ENCODE data around the gene GRM3. TPM values are rescaled to one million over a fixed set of nuclear protein-coding genes. Genes with fewer than 3 reads are reported as not detected.

GRM3 gene
- total RNA-seq, 2 experiments from 2014 or later: not detected

DNA sequence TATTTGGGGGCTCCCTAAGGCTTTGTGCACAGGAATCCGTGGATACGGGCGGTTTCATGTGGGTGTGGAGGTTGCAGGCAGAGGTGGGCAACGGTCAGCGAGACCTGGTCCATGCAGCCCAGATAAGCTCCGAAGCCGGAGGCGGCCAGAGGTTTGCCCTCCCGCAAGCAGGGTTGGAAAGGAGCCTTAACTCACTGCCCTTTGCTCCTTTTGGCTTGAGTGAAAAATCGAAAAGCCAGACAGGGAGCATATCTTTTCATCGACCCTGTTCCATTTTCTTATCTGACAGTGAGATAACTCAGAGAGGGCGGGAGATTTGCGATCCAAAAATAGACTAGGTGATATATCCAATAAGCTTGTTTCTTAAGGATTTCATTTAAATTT lies 1.5 kb downstream of the GRM3 start:
- Histone ChIP-seq H3K9me3 (ENCODE audit: control insufficient read depth in 1 of 2, insufficient read depth in 1 of 2, low read length in 2 of 2) (peaks cover 0 to 18% of the 10 kb centered on the region in 2 experiments), H3K4me1 (ENCODE audit: insufficient read depth, low read length) (no peaks in the 10 kb centered on the region), H3K27me3 (ENCODE audit: control insufficient read depth in 1 of 2, insufficient read depth in 2 of 2, low read length in 2 of 2) (peaks cover 14 to 24% of the 10 kb centered on the region in 2 experiments), H3K36me3 (ENCODE audit: insufficient read depth, low read length) (no peaks in the 10 kb centered on the region), H3K4me3 (ENCODE audit: low read length) (no peak overlapping the region), H3K27ac (ENCODE audit: low read depth in 1 of 2, low read length in 2 of 2) (no peak overlapping the region)
- H3K4me3 Mint-ChIP-seq: no peak overlapping the region
- intact Hi-C loops (cut with DNase I, micrococcal nuclease): no loop called here
- ChIA-PET POLR2A (no interaction called here), CTCF (no interaction called here)
- H3K36me3 Mint-ChIP-seq (ENCODE audit: low read depth): no peaks in the 10 kb centered on the region
- H3K27ac Mint-ChIP-seq: no peak overlapping the region
- TF ChIP-seq, protein P1, sequence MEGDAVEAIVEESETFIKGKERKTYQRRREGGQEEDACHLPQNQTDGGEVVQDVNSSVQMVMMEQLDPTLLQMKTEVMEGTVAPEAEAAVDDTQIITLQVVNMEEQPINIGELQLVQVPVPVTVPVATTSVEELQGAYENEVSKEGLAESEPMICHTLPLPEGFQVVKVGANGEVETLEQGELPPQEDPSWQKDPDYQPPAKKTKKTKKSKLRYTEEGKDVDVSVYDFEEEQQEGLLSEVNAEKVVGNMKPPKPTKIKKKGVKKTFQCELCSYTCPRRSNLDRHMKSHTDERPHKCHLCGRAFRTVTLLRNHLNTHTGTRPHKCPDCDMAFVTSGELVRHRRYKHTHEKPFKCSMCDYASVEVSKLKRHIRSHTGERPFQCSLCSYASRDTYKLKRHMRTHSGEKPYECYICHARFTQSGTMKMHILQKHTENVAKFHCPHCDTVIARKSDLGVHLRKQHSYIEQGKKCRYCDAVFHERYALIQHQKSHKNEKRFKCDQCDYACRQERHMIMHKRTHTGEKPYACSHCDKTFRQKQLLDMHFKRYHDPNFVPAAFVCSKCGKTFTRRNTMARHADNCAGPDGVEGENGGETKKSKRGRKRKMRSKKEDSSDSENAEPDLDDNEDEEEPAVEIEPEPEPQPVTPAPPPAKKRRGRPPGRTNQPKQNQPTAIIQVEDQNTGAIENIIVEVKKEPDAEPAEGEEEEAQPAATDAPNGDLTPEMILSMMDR (IDR thresholded peaks at IDR 0.05): no peak
- DNase-seq (no peak), ATAC-seq (ENCODE audit: poor library complexity) (no peak)
- no peaks in the 10 kb centered on the region for H3K4me1 Mint-ChIP-seq (ENCODE audit: low read depth)
- H3K9me3 Mint-ChIP-seq: no peaks in the 10 kb centered on the region
- peaks cover 41% of the 10 kb centered on the region for H3K27me3 Mint-ChIP-seq

- Histone ChIP-seq H3K4me3 (ENCODE audit: low read length) (no peak overlapping the region), H3K9me3 (ENCODE audit: control insufficient read depth in 1 of 2, insufficient read depth in 1 of 2, low read length in 2 of 2) (peaks cover 0 to 18% of the 10 kb centered on the region in 2 experiments), H3K27ac (ENCODE audit: low read depth in 1 of 2, low read length in 2 of 2) (no peak overlapping the region), H3K4me1 (ENCODE audit: insufficient read depth, low read length) (no peaks in the 10 kb centered on the region), H3K36me3 (ENCODE audit: insufficient read depth, low read length) (no peaks in the 10 kb centered on the region), H3K27me3 (ENCODE audit: control insufficient read depth in 1 of 2, insufficient read depth in 2 of 2, low read length in 2 of 2) (peaks cover 14 to 24% of the 10 kb centered on the region in 2 experiments)
- no peaks in the 10 kb centered on the region for H3K4me1 Mint-ChIP-seq (ENCODE audit: low read depth)
- intact Hi-C loops (cut with DNase I, micrococcal nuclease): no loop called here
- H3K36me3 Mint-ChIP-seq (ENCODE audit: low read depth): no peaks in the 10 kb centered on the region
- CTCF ChIA-PET: no interaction called here
- no peak for ATAC-seq (ENCODE audit: poor library complexity)
- H3K27ac Mint-ChIP-seq: no peak overlapping the region
- POLR2A ChIA-PET: no interaction called here
- H3K4me3 Mint-ChIP-seq: no peak overlapping the region
- DNase-seq: no peak
- H3K27me3 Mint-ChIP-seq: peaks cover 41% of the 10 kb centered on the region
- no peaks in the 10 kb centered on the region for H3K9me3 Mint-ChIP-seq
- TF ChIP-seq, protein P1 (IDR thresholded peaks at IDR 0.05): no peak
These were observed 2.1 kb downstream of the GRM3 start for GRCh38 chr7:86645676-86646276.

GRCh38 chr7:86647385-86648094 lies 3.8 kb downstream of the GRM3 start:
- ChIA-PET POLR2A (no interaction called here), CTCF (no interaction called here)
- intact Hi-C loops (cut with DNase I, micrococcal nuclease): no loop called here
- Mint-ChIP-seq H3K27ac (no peak overlapping the region), H3K27me3 (peaks cover 33% of the 10 kb centered on the region), H3K4me3 (no peak overlapping the region), H3K36me3 (ENCODE audit: low read depth) (no peaks in the 10 kb centered on the region), H3K4me1 (ENCODE audit: low read depth) (no peaks in the 10 kb centered on the region), H3K9me3 (no peaks in the 10 kb centered on the region)
- DNase-seq (no peak), ATAC-seq (ENCODE audit: poor library complexity) (no peak)
- Histone ChIP-seq H3K4me3 (ENCODE audit: low read length) (no peak overlapping the region), H3K36me3 (ENCODE audit: insufficient read depth, low read length) (no peaks in the 10 kb centered on the region), H3K27ac (ENCODE audit: low read depth in 1 of 2, low read length in 2 of 2) (no peak overlapping the region), H3K27me3 (ENCODE audit: control insufficient read depth in 1 of 2, insufficient read depth in 2 of 2, low read length in 2 of 2) (peaks cover 14 to 24% of the 10 kb centered on the region in 2 experiments), H3K4me1 (ENCODE audit: insufficient read depth, low read length) (no peaks in the 10 kb centered on the region), H3K9me3 (ENCODE audit: control insufficient read depth in 1 of 2, insufficient read depth in 1 of 2, low read length in 2 of 2) (peaks cover 0 to 18% of the 10 kb centered on the region in 2 experiments)
- TF ChIP-seq, protein P1 (IDR thresholded peaks at IDR 0.05): no peak

Data from CD4-positive, alpha-beta T cell (primary cell).